ENCODE results near the gene FPR1.

Gene FPR1

GRCh38 chr19:51771376-51772130 lies 19.9 kb upstream of the FPR1 start:
- POLR2A ChIA-PET = no interaction called here
- CTCF ChIA-PET = no interaction called here
- no peak for TF ChIP-seq CTCF (IDR thresholded peaks at IDR 0.05; ENCODE audit: control extremely low read depth, extremely low read depth, low read depth, missing control alignments)
- peak; percentile 26 for DNase-seq (ENCODE audit: extremely low spot score)

- ChIA-PET POLR2A (no interaction called here), CTCF (no interaction called here)
- DNase-seq (ENCODE audit: extremely low spot score) = no peak
- TF ChIP-seq CTCF (IDR thresholded peaks at IDR 0.05; ENCODE audit: control extremely low read depth, extremely low read depth, low read depth, missing control alignments) = no peak
Measured at GRCh38 chr19:51766461-51766860, 14.8 kb upstream of the FPR1 start.

- no peak for DNase-seq (ENCODE audit: extremely low spot score)
- ChIA-PET CTCF (no interaction called here), POLR2A (no interaction called here)
- TF ChIP-seq CTCF (IDR thresholded peaks at IDR 0.05; ENCODE audit: control extremely low read depth, extremely low read depth, low read depth, missing control alignments) = no peak
Measured at GRCh38 chr19:51765086-51765485, 13.4 kb upstream of the FPR1 start.

- ChIA-PET CTCF (no interaction called here), POLR2A (no interaction called here)
- DNase-seq (ENCODE audit: extremely low spot score) = no peak
- TF ChIP-seq CTCF (IDR thresholded peaks at IDR 0.05; ENCODE audit: control extremely low read depth, extremely low read depth, low read depth, missing control alignments) = no peak
Measured at GRCh38 chr19:51761696-51762095, 10.0 kb upstream of the FPR1 start.

GRCh38 chr19:51760697-51761356 lies 9.1 kb upstream of the FPR1 start, which contains the start of gene FPR2:
Gene FPR2 (plus strand): TSS chr19:51761180. CDS start chr19:51768659, 7,479 bp downstream.
- no peak for TF ChIP-seq CTCF (IDR thresholded peaks at IDR 0.05; ENCODE audit: control extremely low read depth, extremely low read depth, low read depth, missing control alignments)
- no peak for DNase-seq (ENCODE audit: extremely low spot score)
- ChIA-PET POLR2A (no interaction called here), CTCF (no interaction called here)

- DNase-seq (ENCODE audit: extremely low spot score) = no peak
- TF ChIP-seq CTCF (IDR thresholded peaks at IDR 0.05; ENCODE audit: control extremely low read depth, extremely low read depth, low read depth, missing control alignments) = no peak
- POLR2A ChIA-PET = no interaction called here
- CTCF ChIA-PET = no interaction called here
Measured at GRCh38 chr19:51755571-51755970, 3.9 kb upstream of the FPR1 start.
